ENCODE data around the gene CAMTA1.

DNA sequence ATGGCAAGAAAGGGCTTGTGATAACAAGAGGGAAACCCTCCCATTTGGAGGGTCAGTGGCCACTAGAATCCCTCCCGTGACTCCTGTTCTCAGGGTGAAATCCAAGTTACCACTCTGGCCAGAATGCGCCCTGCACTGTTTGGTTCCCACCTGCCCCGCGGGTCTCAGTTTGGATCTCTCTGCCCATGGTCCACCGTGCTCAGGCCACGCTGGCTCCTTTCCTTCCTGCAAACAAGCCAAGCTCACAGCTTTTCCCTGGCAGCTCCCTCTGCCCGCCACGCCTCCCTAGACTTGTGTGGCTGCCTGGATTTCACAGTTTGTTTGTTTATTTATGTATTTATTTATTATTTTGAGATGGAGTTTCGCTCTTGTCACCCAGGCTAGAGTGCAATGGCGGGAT is 806.3 kb downstream of the CAMTA1 start:
- no peak for TF ChIP-seq ZFP3 (CRISPR knock-in tag; IDR thresholded peaks at IDR 0.05)
- TF ChIP-seq TSHZ2 (CRISPR knock-in tag; IDR thresholded peaks at IDR 0.05): no peak
